Fibroblast of peridontal ligament (primary cell): Measurements from ENCODE around the gene IFNL3.
A peak's percentile ranks its signal among the peaks of the same experiment; 100 is the strongest.
"Not testable (repeated sequence)": the region's sequence is repeated elsewhere in the genome, so short reads cannot be mapped to it uniquely, and the experiment has no call there.

Experiments used
- DNase-seq: peaks from one replicate; pipeline ENCODE4 v3.0.0-alpha.2; 2010; ENCODE audit errors: extremely low read depth

IFNL3 gene

DNA sequence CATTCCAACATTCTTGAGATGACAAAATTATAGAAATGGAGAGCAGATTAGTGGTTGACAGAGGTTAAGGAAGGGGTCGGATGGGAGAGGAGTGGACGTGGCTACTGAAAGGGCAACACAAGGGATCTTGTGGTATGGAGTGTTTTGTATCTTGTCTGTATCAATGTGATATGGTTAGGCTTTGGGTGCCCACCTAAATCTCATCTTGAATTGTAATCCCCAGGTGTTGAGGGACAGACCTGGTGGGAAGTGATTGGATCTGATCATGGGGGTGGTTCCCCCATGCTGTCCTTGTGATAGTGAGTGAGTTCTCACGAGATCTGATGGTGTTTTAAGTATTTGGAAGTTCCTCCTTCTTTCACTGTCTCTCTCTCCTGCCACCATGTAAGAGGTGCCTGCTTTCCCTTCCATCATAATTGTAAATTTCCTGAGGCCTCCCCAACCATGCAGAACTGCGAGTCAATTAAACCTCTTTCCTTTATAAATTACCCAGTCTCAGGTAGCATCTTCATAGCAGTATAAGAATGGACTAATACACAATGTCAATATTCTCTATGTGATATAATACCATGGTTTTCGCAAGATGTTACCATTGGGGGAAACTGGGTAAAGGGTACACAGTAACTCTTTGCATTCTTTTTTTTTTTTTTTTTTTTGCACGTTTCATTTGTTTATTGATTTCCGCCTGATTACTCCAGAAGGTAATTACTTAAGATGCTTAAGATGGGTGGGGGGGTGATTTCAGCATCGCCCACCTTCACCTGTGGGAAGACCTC, 8.8 kb upstream of the IFNL3 start:
- no peak for DNase-seq

DNA sequence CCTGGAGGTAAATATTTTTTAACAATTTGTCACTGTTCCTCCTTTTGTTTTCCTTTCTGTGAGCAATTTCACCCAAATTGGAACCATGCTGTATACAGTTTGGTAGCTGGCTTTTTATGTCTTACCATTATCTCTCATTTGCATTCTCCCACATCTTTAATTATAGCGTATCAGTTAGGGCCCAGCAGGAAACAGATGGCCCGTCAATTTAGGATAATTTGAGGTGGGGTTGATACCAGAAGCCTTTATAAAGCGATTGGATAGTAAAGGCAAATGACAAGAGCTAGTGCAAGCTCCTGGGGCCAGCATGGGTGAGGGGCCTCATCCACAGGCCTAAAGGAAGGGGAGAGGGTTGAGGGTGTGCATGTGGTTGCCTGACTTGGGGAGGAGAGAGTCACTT, 7.7 kb upstream of the IFNL3 start:
- DNase-seq = no peak

DNA sequence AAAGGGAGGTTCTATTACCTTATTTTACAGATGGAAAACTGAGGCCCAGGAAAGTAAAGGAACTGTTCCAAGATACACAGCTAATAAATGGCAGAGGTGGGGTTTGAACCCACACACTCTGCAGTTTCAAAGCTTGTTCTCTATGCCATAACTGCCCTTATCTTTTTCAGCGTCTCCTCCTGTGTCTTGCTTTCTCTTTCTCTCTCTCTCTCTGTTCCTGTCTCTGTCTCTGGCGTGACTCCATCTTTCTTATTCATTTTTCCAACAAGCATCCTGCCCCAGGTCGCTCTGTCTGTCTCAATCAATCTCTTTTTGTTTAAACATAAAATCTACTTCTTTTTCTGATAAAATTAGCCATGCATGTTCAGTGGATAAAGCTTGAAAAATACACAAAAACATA, 7.0 kb upstream of the IFNL3 start:
- DNase-seq = no peak

DNA sequence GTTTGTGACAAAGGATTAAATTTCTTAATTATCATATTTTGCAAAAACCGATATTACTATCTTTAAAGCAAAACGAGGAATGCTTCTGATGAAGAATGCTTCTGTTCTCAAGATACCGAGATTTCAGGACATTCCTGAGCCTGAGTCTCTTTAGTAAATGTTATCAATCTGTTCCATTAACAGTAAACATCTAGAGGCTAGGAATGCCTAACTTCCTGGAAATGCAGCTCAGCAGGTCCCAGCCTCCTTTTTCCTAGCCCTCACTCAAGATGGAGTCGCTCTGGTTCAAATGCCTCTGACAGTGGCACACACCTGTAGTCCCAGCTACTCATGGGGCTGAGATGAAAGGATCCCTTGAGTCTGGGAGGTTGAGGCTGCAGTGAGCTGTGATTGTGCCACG, 6.3 kb upstream of the IFNL3 start:
- DNase-seq = no peak

DNA sequence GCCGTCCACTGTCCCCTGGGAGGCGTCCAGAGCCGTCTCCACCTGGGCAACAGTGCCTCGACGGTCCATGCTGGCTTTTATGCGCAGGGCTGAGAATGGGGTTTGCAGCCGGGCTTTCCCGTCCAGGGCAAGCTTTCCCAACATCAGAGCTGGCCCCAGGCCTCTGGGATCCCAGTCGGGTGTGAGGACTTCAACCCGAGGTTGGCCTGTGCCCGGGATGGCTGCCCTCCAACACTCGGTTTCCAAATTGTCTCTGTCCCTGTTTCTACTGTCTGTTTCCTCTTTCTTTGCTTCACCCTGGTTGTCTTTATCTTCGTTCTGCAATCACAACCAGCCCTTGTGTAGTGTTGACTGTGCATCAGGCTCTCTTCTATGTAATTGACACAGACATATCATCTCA, 4.0 kb upstream of the IFNL3 start, which contains the start of gene IFNL4:
IFNL4 (minus strand) TSS at position 51 of the 400 bp plus-strand sequence.
- no peak for DNase-seq

DNA sequence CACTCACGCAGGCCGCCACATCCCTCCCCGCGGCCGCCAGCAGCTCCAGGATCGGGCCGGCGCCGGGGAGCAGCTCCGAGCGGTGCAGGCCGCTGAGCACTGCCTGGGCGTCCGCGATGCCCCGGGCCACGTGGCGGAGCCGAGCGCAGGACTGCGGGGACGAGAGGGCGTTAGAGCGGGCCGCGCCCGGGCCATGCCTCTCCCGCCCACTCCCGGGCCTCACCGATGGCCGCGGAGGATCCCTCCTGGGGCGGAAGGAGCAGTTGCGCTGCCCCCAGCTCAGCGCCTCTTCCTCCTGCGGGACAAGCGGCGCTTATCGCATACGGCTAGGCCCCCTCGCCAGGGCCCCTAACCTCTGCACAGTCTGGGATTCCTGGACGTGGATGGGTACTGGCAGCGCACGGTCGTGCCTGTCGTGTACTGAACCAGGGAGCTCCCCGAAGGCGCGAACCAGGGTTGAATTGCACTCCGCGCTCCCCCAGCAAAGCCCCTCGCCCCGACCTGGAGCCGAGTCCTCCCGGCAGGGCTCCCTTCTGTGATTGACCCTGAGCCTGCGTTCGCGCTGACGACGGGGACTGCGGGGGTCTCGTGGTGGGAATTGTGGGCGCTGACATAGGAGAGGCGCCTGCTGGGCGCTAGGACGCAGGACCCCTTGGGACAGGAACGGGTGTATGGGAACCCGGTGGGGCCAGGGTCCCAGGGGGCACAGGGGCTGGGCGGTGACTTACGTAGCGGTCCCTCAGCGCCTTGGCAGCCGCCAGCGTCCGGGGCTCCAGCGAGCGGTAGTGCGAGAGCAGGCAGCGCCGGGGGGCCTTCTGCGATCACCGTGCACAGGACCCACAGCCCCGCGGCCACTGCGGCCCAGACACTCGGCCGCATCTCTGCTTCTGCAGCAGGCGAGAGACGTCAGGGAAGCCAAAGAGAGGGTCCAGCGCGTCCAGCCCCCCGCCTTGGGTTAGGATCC, 3.2 kb upstream of the IFNL3 start:
- DNase-seq = no peak

GRCh38 chr19:39246951-39247669, 2.3 kb upstream of the IFNL3 start:
- no peak for DNase-seq

DNA sequence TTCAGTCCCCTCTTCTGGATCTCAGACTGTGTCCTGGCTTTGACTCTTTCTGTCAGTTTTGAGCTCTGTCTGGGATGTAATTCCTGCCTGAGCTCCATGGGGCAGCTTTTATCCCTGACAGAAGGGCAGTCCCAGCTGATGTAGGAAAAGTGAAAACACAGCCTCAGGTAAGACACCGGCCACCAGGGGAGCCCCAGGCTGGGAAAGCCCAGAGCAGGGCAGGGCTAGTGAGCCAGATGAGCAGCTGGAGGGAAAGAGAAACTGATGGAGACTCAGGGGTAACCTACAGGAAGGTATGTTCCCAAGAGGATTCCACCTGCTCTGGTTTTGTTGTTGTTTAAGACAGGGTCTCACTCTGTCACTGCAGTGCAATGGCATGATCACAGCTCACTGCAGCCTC, 360 bp upstream of the IFNL3 start:
- not testable (repeated sequence) for DNase-seq

- DNase-seq = not testable (repeated sequence)
These were observed 1.1 kb downstream of the IFNL3 start for GRCh38 chr19:39243741-39244140.

GRCh38 chr19:39240421-39240820, 4.4 kb downstream of the IFNL3 start:
- no peak for DNase-seq

DNA sequence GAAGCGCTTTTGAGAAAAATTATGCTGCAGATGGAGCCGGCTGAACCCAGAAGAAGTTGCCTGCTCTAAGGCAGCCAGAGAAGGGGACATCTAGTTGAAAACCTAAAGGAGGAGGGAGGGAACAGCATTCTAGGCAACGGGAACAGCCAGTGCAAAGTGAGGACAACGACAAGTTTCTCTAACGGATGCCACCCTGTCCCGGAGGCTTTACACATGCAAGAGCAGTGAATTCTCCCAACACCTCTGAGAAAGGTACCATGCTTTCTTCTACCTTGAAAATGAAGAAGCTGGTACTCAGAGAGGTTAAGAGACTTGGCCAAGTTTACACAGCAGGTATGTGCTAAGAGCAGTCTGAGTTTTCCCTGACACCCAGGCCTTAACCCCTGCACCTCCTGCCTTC, 5.9 kb downstream of the IFNL3 start:
- DNase-seq = no peak

- no peak for DNase-seq
These were observed 6.6 kb downstream of the IFNL3 start for GRCh38 chr19:39238209-39238608.

GRCh38 chr19:39237200-39238184, 7.3 kb downstream of the IFNL3 start:
- DNase-seq = no peak

- no peak for DNase-seq
These were observed 8.3 kb downstream of the IFNL3 start for GRCh38 chr19:39236527-39236926.

GRCh38 chr19:39232708-39233107, 12.1 kb downstream of the IFNL3 start:
- no peak for DNase-seq

- DNase-seq = no peak
These were observed 14.6 kb downstream of the IFNL3 start for GRCh38 chr19:39230096-39230764.

- DNase-seq = no peak
These were observed 19.9 kb downstream of the IFNL3 start for GRCh38 chr19:39224910-39225309.

DNA sequence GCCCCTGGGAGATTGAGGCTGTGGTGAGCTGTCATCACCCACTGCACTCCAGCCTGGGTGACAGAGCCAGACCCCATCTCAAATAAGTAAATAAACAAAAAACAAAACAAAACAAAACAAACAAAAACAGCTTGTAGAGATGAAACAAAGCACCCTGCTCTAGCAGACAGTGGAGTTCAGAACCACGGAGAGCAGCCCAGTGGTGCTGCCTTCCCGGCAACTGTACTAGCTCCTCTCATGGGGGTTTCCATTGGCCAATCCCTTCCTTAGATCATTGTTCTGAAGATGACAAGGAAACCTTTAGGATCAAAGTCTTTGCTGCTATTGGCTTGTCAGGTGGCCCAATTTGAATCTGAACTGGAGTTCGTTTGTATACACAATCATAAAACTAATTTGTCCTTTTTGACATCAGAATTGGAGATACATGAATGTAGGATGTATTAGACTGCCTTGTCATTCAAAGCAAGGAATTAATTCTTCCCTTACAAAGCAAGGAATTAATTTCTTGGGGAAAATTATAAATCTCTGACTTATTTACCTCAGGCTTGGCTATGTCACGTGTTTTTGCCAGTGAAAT, 21.0 kb downstream of the IFNL3 start:
- peak; percentile 21 for DNase-seq

DNA sequence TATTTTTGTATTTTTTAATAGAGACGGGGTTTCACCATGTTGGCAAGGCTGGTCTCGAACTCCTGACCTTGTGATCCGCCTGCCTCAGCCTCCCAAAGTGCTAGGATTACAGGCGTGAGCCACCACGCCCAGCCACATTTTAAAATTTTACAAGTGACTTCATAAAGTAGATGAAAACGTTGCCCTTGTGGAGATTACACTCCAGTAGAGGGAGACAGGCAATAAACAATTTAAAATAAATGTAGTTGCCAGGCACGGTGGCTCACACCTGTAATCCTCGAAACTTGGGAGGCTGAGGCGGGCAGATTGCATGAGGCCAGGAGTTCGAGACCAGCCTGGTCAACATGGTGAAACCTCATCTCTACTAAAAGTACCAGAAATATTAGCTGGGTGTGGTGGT, 25.7 kb downstream of the IFNL3 start:
- DNase-seq = not testable (repeated sequence)
